Measurements from ENCODE around the gene ANKRD16.
"Not testable (repeated sequence)": the region's sequence is repeated elsewhere in the genome, so short reads cannot be mapped to it uniquely, and the experiment has no call there.

The ANKRD16 gene

DNA sequence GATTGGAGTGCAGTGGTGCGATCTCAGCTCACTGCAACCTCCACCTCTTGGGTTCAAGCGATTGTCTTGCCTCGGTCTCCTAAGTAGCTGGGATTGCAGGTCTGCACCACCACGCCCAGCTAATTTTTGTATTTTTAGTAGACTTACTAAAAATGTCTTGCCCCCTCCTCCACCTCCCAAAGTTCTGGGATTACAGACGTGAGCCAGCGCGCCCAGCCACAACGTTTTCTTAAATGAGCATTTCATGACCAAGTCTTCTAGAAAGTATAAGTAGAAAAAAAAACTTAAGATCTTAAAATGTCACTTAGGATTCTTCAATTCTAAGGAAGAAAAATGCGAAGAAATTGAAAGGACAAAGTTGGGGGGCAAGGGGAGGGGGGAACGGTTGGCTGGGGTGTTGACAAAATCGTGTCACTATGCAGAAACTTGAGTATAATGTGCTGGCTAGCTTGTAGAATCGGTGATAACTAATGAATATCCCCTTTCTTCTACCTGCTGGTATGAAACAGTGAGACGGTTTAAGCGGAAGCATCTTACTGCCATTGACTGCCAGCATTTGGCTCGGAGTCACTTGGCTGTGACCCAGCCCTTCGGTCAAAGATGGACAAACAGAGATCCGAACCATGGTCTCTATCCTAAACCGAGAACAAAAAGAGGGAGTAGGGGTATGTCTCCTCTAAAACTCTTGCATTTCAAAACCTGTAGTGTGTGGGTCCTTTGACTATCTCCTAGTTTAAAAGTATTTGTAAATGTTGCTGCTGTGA is 13.0 kb upstream of the ANKRD16 start:
- no peak for DNase-seq

DNA sequence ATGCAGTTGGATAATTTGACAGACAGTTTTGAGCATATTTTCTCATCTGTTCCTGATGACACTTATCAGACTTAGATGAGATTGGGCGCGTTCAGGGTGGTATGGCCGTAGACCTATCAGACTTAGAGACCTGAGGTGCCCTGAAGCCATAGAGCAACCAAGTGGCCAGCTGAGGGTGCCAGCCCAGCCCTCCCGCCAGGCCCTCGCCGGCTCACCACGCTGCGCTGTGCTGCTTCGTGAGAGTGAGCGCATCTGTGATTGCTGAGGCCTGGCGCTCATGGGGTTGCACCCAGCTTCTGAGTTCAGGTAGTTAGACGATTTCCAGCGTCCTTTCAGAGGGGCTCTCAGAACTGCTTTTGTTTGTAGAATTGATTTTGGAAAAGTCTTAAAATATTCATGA is 10.6 kb upstream of the ANKRD16 start:
- DNase-seq: no peak

DNA sequence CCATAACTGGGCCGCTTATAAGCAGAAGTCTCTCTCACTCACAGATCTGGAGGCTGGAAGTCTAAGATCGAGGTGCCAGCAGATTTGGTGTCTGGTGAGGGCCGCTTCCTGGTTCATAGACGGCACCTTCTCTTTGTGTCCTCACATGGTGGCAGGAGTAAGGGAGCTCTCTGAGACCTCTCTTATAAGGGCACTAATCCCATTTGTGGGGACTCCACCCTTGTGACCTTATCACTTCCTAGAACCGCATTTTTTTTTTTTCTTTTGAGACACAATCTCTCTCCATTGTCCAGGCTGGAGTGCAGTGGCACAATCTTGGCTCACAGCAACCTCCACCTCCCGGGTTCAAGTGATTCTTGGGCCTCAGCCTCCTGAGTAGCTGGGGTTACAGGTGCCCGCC is 8.5 kb upstream of the ANKRD16 start:
- DNase-seq: no peak

DNA sequence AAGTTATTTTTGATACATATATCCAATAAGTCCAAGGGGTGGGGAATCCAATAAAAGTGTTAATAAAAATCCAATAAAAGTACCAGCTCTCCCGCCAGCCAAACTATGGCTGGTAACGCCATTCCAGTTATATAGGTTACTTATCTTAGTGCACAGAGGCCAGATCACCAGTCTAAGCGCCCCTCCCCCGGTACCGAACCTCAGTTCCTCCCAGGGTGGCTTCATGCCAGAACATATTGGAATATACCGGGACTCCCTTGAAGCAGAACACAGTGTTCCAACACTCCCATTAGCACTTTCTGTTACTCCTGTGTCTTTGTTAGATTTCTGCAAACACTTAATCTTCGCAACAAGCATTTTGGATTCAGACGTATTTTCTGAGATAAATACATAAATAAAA is 7.8 kb upstream of the ANKRD16 start:
- DNase-seq: no peak

DNA sequence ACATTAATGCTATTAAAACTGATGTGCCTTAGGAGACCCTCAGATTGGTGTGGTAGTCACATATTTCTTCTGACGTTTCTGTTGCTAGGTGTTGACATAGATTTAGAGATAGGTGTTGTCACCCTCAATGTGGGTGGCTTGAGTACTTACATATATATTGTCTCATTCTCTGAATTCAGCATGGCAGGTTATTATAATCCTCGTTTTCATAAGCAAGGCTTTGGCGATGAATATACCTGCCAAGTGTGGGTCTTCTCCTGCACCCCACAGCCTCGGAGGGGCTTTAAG is 7.3 kb upstream of the ANKRD16 start:
- DNase-seq: no peak

DNA sequence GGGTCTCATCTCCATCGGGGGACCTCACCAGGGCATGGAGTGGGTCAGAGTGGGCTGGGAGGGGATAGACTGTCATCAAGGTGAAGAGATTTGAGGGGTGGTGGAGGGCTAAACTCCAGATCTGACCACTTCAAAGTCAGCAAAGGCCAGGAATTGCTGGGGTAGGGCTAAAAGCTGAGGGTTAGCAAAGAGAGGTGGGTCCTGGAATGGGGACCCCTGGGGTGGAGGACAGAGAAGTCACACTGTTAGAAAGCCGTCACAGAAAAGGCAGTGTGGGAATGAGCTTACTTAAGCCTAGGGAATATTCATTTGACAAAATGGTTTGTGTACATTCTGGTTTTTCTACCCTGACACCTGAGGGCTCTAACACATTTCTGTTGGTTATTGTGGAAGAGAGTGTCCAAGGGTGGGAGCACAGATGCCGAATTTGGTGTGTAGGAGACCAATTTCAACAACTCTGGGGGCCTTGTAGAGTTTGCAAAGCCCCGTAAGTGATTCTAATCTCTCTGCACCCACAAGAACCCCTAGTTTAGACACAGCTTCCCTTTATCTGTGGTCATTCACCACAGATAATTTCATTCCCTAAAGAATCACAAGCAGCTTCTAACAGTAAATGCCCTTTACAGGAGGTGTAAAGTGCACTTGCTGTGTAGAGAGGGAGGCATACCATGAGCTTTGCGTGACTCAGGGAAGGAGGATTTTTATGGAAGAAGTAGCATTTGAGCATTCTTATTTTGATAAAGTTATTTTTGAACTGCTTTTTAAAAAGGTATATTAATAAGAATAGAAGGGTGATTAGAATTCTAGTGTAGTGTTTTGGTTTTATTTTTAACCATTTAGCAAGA is 6.7 kb upstream of the ANKRD16 start:
- DNase-seq: no peak

DNA sequence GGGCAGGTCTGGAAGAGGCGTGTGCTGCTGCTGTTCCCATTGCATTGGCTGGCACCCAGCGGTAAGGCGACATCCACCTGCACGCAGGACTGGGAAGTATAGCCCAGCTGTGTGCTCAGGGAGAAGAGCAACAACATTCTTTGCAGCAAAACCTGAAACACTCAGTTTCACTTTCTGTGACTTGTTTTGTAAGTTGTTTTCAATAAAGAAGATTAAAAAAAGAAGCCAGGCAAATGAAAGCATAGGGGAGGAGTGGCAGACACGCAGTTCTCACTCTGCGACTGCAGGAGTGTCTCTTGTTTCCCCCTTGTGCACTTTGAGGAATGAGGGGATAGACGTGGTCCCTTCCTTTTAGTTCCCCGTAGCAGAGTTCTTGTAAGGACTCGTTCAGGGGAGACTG is 6.1 kb upstream of the ANKRD16 start:
- no peak for DNase-seq

DNA sequence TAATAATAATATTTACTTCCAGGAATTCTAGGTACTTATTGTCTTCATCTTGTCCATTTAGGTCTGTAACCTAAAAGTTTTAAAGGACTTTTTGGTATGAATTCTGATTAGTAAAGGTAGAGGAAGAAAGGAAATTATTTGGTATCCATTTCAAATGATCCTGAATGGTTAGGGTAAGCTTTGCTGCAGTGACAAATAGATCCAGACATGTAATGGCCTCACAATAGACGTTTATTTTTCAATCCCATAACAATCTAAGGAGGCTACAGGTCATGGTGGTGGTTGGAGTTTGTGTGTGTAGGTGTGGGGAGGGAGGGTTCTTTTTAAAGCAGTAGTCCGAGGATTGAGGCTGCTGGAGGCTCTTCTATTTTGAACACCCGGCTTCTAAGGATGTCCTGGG is 5.7 kb upstream of the ANKRD16 start:
- no peak for DNase-seq

DNA sequence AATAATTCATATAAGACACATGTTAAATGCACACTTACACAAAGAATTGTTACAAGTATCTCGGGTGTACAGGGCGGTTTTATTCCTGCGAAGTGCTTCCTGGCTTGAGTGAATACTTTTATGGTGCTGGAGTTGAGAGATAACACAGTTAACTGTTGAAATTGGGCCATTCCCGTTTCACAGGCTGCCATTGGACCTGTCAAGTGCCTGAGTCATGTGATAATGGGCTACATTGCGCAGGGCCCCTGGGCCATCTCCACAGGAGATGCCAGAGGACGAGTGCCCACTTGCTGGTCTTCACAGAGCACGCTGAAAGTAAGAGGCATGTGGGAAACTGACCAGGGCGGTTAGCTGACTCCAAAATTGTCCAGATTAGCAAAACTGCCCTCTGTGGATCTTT is 5.2 kb upstream of the ANKRD16 start:
- DNase-seq: no peak

DNA sequence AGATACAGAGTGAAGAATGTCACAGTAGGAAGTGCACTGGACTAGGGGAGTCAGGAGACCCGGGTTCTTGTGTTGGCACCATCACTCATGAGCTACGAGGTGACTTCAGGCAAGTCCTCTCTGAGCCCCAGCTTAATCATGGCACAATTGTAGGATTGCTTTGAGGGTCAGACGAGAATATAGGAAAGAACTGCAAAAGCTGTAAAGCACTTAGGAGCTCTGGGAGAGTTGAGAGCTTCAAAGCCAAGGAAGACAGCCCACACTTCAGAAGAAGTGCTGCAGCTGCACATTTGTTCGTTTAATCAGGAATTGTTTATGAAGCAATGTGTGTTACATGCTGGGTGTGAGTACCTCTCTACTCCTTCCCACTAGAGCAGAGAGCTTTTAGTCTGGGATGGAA is 4.7 kb upstream of the ANKRD16 start:
- no peak for DNase-seq

DNA sequence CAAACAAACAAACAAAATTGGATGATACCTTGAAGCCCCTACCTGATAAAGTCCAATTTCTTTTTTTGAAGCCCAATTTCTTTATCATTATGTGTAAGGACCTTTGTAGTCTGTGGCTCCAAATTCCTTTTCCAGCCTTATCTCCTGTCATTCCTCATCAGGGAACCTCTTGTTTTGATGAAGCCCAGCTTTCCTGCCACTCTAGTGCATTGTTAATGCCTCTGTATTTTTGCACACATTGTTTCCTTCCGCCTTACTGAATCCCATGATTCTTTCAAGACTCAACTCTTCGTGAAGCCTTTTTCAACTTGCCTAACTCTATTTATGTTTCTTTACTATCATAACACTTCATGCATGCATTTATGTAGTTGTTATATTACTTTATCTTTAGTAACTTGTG is 3.6 kb upstream of the ANKRD16 start:
- DNase-seq: no peak

DNA sequence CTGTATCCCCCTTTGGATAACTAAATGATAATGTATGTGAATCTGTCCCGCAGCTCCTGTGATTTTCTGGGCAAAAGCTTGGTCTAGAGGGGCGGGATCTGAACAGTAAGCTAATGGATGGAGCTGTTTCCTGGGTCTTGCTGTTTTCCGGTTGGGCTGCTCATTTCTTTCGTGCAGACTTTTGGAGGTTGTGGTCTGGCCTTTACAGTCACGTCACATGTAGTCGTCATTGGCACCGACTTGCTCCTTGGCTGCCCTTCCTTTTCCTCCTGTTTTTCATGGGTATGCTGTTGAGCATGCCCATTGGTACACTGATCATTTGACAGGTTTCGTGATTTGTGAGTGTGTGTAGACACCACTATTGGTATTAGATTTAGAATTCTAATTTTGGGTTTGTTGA is 2.3 kb upstream of the ANKRD16 start:
- DNase-seq: no peak

DNA sequence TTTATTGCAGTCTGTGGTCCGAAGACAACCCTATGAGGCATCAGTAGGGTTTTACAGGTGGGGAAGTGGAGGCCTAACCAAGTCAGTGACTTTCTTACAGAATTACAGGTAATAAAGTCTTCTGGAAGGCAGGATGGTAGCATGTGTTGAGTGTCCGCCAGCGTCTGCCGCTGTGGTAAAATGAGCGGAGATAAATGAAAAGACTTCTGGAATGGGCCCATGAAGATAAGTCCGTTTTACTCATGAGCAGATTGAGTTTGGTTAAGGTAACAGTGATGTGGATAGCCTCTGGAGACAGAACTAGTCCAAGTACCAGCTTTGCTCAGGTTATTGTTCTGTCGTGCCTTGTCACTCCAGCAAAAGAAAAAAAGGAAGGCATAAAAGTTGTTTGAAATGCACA is 1.3 kb upstream of the ANKRD16 start:
- no peak for DNase-seq

DNA sequence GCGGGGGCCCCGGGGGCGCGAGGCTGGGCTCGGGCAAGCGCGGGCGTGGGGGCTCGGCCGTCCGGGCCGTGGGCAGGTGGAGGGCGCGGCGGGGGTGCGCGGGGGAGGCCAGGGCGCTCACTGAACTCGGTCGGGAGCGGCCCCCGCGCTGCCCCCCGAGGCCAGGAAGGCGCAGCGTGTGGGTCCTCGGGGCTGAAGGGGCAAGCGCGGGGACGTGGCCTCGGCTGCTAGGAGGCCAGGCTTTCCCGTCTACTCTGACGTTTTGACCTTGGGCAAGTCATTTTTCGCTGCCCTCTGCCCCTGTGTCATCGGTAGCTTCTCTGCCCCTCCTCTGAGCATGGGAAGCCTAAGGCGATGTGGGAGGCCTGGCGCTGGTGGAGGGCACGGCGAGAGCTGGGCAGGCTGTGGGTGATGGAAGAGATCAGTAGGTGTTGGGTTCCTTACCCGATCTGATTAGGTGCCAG is 791 bp upstream of the ANKRD16 start:
- DNase-seq: peak; percentile 14

DNA sequence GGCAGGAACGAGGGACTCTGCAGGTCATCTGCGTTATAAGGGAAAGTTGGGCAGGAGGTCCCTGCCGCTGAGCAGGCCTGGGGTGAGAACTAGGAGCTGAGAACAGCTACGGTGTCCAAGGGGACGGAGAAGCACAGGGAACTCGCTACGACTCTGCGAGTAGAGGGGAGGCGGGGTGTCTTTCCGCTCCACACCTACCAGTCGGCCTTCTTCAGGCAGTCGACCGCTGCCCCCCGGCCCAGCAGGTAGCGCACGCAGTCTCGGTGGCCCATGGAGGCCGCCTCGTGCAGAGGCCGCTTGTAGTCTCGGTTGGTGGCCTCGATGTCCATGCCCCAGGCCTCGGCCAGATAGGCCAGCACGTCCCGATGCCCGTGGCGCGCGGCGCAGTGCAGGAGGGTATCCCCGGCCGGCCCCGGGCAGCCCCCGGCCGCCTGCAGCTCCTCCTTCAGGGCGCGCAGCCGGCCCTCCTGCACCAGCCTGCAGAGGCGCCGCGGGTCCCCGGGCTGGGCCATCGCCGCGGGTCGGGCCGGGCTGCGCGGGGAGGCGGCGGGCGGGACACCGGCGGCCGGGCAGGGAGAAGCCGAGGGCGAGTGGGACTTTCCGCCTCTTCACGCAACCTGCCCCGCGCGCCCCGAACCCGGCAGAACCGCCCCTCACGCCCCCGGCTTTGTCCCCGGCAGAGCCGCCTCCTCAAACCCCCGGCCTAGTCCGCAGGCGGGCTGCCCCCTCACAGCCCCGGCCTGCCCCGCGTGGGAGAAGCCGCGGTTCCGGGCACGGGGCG is 660 bp downstream of the ANKRD16 start:
- DNase-seq: peak; percentile 47

DNA sequence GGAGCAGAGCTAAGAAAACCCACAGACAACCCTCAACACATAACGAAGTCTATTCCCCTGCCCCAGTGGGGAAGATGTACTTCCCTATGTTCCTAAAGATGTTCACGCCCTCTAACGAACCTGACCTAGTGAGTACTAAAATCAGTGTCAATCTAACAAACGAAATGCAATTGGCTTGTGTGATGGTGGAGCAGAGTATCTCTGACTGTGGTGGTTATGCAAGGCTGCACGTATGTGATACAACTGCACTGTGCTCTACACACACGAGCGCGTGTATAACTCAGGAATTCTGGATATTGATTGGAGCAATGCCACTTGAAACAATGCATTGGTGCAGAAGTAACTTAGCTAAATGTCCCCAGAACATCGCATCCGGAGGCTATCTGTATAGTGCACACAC is 1.3 kb downstream of the ANKRD16 start:
- peak; percentile 30 for DNase-seq

DNA sequence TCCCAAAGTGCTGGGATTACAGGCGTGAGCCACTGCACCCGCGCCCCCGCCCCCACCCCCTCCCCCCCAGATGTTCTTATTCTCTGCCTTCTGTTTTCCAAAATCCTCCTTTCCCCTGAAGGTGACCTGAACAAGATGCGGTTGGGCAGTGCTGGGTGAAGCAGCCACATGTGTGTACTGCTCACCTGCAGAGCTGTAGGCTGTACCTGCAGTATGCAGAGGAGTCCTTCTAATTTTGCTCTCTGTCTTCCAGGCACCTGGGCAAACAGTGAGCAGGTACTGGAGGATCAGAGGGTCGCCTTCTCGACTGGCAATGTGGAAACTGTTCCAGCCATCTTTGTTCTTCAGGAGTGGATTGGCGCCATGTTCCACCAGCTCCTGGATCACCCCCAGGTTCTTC is 2.1 kb downstream of the ANKRD16 start:
- DNase-seq: no peak

DNA sequence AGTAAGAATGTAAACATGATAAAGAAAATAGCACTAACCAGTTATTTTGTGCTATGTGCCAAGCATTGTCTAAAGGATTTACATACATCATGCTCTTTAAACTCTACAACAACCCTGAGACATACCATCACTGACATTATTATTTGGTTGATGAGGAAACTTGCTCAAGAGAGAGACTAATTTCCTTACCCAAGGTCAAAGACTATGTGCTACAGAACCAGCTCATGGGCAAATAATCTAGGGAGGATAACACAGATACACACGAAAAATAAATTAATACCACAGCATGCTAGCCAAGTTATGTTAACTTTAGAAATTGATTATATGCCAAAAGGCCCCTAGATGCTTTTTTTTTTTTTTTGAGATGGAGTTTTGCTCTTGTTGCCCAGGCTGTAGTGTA is 2.7 kb downstream of the ANKRD16 start:
- no peak for DNase-seq

DNA sequence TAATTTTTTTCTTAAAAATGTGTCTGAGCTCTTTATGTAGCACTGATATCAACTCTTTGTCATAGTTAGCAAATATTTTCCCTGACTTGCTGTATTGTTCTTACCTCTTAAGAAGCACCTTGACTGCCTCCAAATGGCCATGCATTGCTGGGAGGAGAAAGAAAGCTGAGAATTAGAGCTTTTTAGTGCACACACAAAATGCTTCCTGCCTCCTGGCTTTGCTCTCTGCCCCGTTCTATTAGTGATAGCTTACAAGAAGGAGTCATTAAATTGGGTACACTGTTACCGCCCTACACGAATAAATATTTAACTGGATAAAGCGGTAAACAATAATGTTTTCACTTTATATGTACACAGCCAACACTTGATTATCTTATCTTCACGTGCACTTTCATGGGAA is 4.1 kb downstream of the ANKRD16 start:
- no peak for DNase-seq

DNA sequence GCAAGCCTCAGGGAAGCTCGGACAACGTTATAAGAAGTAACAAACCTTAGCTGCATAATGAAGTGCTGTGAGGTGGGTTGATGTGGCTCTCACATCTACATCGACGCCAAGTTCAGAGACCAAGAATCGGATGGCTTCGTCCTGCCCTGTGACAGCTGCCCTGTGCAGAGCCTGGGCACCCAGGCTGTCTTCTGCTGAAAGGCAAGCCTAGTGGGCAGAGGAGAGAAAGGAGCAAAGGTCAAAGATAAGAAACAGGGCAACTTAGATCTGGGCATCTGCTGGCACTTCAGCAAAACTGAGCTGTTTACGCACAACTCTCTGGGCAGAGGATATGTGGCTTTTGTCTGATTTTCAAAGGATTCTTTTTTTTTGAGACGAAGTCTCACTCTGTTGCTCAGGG is 6.7 kb downstream of the ANKRD16 start:
- DNase-seq: no peak

DNA sequence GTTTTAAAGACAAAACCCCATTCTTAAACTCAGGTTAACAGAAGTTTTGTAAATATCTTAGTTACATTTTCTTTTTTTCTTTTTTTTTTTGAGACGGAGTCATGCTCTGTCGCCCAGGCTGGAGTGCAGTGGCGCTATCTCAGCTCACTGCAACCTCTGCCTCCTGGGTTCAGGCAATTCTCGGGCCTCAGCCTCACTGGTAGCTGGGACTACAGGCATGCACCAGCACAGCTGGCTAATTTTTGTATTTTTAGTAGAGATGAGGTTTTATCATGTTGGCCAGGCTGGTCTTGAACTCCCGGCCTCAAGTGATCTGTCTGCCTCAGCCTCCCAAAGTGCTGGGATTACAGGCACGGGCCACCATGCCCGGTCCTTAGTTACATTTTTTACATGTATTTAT is 12.7 kb downstream of the ANKRD16 start:
- DNase-seq: not testable (repeated sequence)

DNA sequence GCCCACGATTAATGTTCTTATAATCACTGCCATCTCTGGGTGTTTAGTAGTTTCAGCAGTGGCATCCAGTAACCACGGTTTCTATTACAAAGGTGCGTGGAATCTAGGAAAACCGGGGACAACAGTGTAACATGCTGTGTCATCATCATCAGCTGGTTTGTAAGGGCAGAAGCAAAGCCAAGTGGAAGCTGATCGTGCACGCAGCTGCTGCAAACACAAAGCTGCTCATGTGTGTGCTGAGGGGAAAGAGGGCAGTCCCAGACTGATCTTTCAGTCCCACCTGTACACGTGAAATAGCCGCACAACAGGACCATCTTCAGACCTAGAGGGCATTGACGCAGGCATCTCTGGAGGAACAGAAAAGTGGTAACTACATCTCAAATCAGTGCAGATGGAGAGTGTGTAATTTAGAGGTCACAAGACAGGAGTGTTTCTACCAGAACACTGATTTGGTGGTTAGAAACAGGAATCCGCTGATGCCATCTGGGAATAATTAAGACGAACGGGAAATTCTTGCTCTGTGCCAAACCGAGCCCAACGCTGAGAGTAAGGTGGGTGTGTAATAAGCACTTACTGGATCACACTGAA is 13.4 kb downstream of the ANKRD16 start:
- DNase-seq: no peak

DNA sequence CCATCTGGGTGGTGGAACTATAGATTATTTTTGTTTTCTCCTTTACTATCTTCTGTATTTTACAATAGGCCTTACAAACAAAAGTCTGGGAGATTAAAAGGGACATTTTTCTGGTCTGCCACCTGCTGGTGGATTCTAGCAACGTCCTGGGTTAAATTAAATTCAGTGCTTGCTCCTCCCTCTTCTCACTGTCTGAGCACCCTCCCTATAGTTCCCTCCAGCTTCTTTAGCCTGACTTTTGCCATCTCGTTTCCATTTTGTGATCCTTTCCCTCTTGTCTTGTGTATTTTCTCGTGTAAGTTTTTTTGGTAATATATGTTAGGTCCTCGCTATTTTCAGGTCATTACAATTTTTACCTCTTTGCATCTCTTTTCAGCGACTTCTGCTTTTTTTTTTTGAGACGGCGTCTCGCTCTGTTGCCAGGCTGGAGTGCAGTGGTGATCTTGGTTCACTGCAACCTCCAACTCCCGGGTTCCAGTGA is 16.1 kb downstream of the ANKRD16 start:
- DNase-seq: peak; percentile 52

Data from NCI-H82 (cell line).